H9 (cell line): ENCODE data around the gene COX11. TPM values are rescaled to one million over a fixed set of nuclear protein-coding genes. Genes with fewer than 3 reads are reported as not detected.

Experiments used
- DNase-seq: peaks from one replicate; pipeline ENCODE4 v3.0.0-alpha.2; 2017
- H2AFZ ChIP-seq: one replicate; pipeline ENCODE4 v1.6.1; 2013; ENCODE audit warnings: mild to moderate bottlenecking, low read length, control low read depth, moderate library complexity
- H2AK5ac ChIP-seq: 2 replicates; pipeline ENCODE4 v1.6.1; 2013; ENCODE audit warnings: low read length, control low read depth, mixed read lengths; ENCODE audit not compliant: insufficient read length
- H2BK120ac ChIP-seq: one replicate; pipeline ENCODE4 v1.6.1; 2013; ENCODE audit warnings: low read depth, mild to moderate bottlenecking, low read length, control low read depth, inconsistent platforms; ENCODE audit not compliant: poor library complexity, severe bottlenecking
- H2BK12ac ChIP-seq: 2 replicates; pipeline ENCODE4 v1.6.1; 2013; ENCODE audit warnings: low read length, control low read depth, mixed read lengths, low read depth; ENCODE audit not compliant: insufficient read length
- H2BK15ac ChIP-seq: 2 replicates; pipeline ENCODE4 v1.6.1; 2013; ENCODE audit warnings: low read depth, low read length, control low read depth
- H2BK20ac ChIP-seq: one replicate; pipeline ENCODE4 v1.6.1; 2013; ENCODE audit warnings: low read depth, mild to moderate bottlenecking, low read length, control low read depth, inconsistent platforms; ENCODE audit not compliant: poor library complexity, severe bottlenecking
- H2BK5ac ChIP-seq: 2 replicates; pipeline ENCODE4 v1.6.1; 2013; ENCODE audit warnings: low read length, control low read depth, mixed read lengths; ENCODE audit not compliant: insufficient read length
- H3K14ac ChIP-seq: 2 replicates; pipeline ENCODE4 v1.6.1; 2013; ENCODE audit warnings: low read length, control low read depth; ENCODE audit not compliant: insufficient read depth
- H3K18ac ChIP-seq: 2 replicates; pipeline ENCODE4 v1.6.1; 2013; ENCODE audit warnings: low read depth, mild to moderate bottlenecking, mixed read lengths, low read length, control low read depth; ENCODE audit not compliant: insufficient read length
- H3K23ac ChIP-seq: 2 replicates; pipeline ENCODE4 v1.6.1; 2013; ENCODE audit warnings: low read length, control low read depth, mixed read lengths, low read depth; ENCODE audit not compliant: insufficient read length
- H3K23me2 ChIP-seq: 2 replicates; pipeline ENCODE4 v1.6.1; 2013; ENCODE audit warnings: low read depth, mild to moderate bottlenecking, mixed read lengths, low read length, control low read depth; ENCODE audit not compliant: insufficient read length, poor library complexity, severe bottlenecking
- H3K27ac ChIP-seq: 2 replicates; pipeline ENCODE4 v1.5.1; 2013; ENCODE audit warnings: low read length, control low read depth, mixed read lengths, low read depth; ENCODE audit not compliant: insufficient read length
- H3K27me3 ChIP-seq: 2 replicates; pipeline ENCODE4 v1.6.1; 2013; ENCODE audit warnings: low read length, control low read depth, inconsistent platforms; ENCODE audit not compliant: insufficient read depth
- H3K4ac ChIP-seq: 2 replicates; pipeline ENCODE4 v1.6.1; 2013; ENCODE audit warnings: low read depth, mild to moderate bottlenecking, control low read depth, inconsistent platforms, low read length, moderate library complexity
- H3K4me1 ChIP-seq: 2 replicates; pipeline ENCODE4 v1.6.1; 2013; ENCODE audit warnings: low read length, control low read depth, inconsistent platforms; ENCODE audit not compliant: insufficient read depth
- H3K4me2 ChIP-seq: 2 replicates; pipeline ENCODE4 v1.6.1; 2013; ENCODE audit warnings: low read length, control low read depth, mixed read lengths; ENCODE audit not compliant: insufficient read length, insufficient read depth
- H3K56ac ChIP-seq: 2 replicates; pipeline ENCODE4 v1.6.1; 2013; ENCODE audit warnings: low read depth, mild to moderate bottlenecking, mixed read lengths, low read length, control low read depth; ENCODE audit not compliant: insufficient read length
- H3K79me1 ChIP-seq: 2 replicates; pipeline ENCODE4 v1.6.1; 2013; ENCODE audit warnings: low read depth, mild to moderate bottlenecking, moderate library complexity, low read length, control low read depth, inconsistent platforms; ENCODE audit not compliant: insufficient read depth, poor library complexity, severe bottlenecking
- H3K79me2 ChIP-seq: 2 replicates; pipeline ENCODE4 v1.6.1; 2013; ENCODE audit warnings: low read length, control low read depth, inconsistent platforms; ENCODE audit not compliant: insufficient read depth
- H3K9ac ChIP-seq: 2 replicates; pipeline ENCODE4 v1.6.1; 2013; ENCODE audit warnings: low read length, control low read depth, mixed read lengths; ENCODE audit not compliant: insufficient read length; ENCODE audit errors: extremely low read depth
- H3K9me3 ChIP-seq: one replicate; pipeline ENCODE4 v1.6.1; 2013; ENCODE audit warnings: low read depth, low read length, inconsistent platforms; ENCODE audit not compliant: control insufficient read depth
- H3T11ph ChIP-seq: one replicate; pipeline ENCODE4 v1.6.1; 2013; ENCODE audit warnings: mild to moderate bottlenecking, low read length, control low read depth, inconsistent platforms
- H4K20me1 ChIP-seq: one replicate; pipeline ENCODE4 v1.6.1; 2013; ENCODE audit not compliant: control insufficient read depth, insufficient read length, insufficient read depth
- H4K5ac ChIP-seq: 2 replicates; pipeline ENCODE4 v1.6.1; 2013; ENCODE audit warnings: low read depth, mild to moderate bottlenecking, mixed read lengths, low read length, control low read depth; ENCODE audit not compliant: insufficient read length
- H4K8ac ChIP-seq: replicated peaks from 2 replicates; pipeline ENCODE4 v1.6.1; 2013; ENCODE audit warnings: low read length, control low read depth, mixed read lengths, low read depth; ENCODE audit not compliant: insufficient read length
- H4K91ac ChIP-seq: 2 replicates; pipeline ENCODE4 v1.6.1; 2013; ENCODE audit warnings: low read depth, mild to moderate bottlenecking, moderate library complexity, mixed read lengths, low read length, control low read depth; ENCODE audit not compliant: insufficient read length
- H3K27ac Mint-ChIP-seq, 3 experiments: 2 replicates in 2 of 3; 3 replicates in 1 of 3; pipeline ENCODE4 v1.8.0; 2020 to 2021; ENCODE audit warnings: mixed read lengths in 3 of 3, mild to moderate bottlenecking in 1 of 3, moderate library complexity in 1 of 3
- H3K27me3 Mint-ChIP-seq: 2 replicates; pipeline ENCODE4 v1.8.0; 2021; ENCODE audit warnings: low read depth, mild to moderate bottlenecking, moderate library complexity, mixed read lengths
- H3K36me3 Mint-ChIP-seq, 3 experiments: 2 replicates in 2 of 3; 3 replicates in 1 of 3; pipeline ENCODE4 v1.8.0; 2020 to 2021; ENCODE audit warnings: low read depth in 3 of 3, mixed read lengths in 3 of 3; ENCODE audit not compliant: insufficient read depth in 1 of 3
- H3K4me1 Mint-ChIP-seq, 2 experiments: 2 replicates each; pipeline ENCODE4 v1.8.0; 2020; ENCODE audit warnings: mixed read lengths in 2 of 2
- H3K4me3 Mint-ChIP-seq, 2 experiments: 2 replicates in 1 of 2; 3 replicates in 1 of 2; pipeline ENCODE4 v1.8.0; 2020 to 2021; ENCODE audit warnings: mild to moderate bottlenecking in 2 of 2, mixed read lengths in 2 of 2, moderate library complexity in 1 of 2
- H3K9me3 Mint-ChIP-seq, 2 experiments: 2 replicates in 1 of 2; 3 replicates in 1 of 2; pipeline ENCODE4 v1.8.0; 2020; ENCODE audit warnings: mild to moderate bottlenecking in 2 of 2, mixed read lengths in 2 of 2, moderate library complexity in 1 of 2
- WGBS: extraction: QIAGEN DNeasy Blood & Tissue Kit; methylation state at CpG from one replicate; pipeline ENCODE4 v1.1.7; 2013; ENCODE audit warnings: missing lambda C conversion rate, low lambda C conversion rate, mixed read lengths; ENCODE audit not compliant: insufficient read length; ENCODE audit errors: extremely low coverage; 5-methylcytosine and 5-hydroxymethylcytosine counted together
- total RNA-seq: library from RNA; stranded (reverse); gene quantifications from 2 replicates; pipeline ENCODE4 v1.2.1, GENCODE V29; 2021
- TF ChIP-seq, protein P1 (sequence below): fragments of 200-600 bp; sonication (generic); conservative IDR thresholded peaks from 3 replicates; pipeline ENCODE4 v1.8.0; 2021; ENCODE audit warnings: antibody characterized with exemption, mild to moderate bottlenecking

COX11 gene
- total RNA-seq, 1 experiment from 2014 or later = 76.1 TPM

- Histone ChIP-seq H3K79me1 (peaks cover 3% of the 10 kb centered on the region), H3K14ac (no peak overlapping the region), H3K4me2 (no peak overlapping the region), H4K91ac (no peak overlapping the region), H3K9me3 (no peaks in the 10 kb centered on the region), H3T11ph (no peak overlapping the region), H3K23ac (no peak overlapping the region), H3K27ac (no peak overlapping the region), H3K27me3 (no peaks in the 10 kb centered on the region), H3K23me2 (no peaks in the 10 kb centered on the region), H4K20me1 (no peaks in the 10 kb centered on the region), H2AFZ (no peak overlapping the region), H2BK5ac (no peak overlapping the region), H3K4ac (no peak overlapping the region), H4K5ac (no peak overlapping the region), H2BK20ac (no peak overlapping the region), H3K79me2 (no peaks in the 10 kb centered on the region), H2AK5ac (no peak overlapping the region), H2BK15ac (no peak overlapping the region), H3K56ac (no peak overlapping the region), H4K8ac (no peak overlapping the region), H2BK12ac (no peak overlapping the region), H3K9ac (no peak overlapping the region), H3K4me1 (no peaks in the 10 kb centered on the region), H3K18ac (no peak overlapping the region), H2BK120ac (no peak overlapping the region)
- peaks cover 1% of the 10 kb centered on the region; the same call in 1 of the 2 replicates for H3K27me3 Mint-ChIP-seq
- WGBS = no CpG with 5 or more reads among the region's 3 CpGs
- peaks cover 34 to 68% (median 63%) of the 10 kb centered on the region in 3 experiments for H3K36me3 Mint-ChIP-seq
- TF ChIP-seq, protein P1, sequence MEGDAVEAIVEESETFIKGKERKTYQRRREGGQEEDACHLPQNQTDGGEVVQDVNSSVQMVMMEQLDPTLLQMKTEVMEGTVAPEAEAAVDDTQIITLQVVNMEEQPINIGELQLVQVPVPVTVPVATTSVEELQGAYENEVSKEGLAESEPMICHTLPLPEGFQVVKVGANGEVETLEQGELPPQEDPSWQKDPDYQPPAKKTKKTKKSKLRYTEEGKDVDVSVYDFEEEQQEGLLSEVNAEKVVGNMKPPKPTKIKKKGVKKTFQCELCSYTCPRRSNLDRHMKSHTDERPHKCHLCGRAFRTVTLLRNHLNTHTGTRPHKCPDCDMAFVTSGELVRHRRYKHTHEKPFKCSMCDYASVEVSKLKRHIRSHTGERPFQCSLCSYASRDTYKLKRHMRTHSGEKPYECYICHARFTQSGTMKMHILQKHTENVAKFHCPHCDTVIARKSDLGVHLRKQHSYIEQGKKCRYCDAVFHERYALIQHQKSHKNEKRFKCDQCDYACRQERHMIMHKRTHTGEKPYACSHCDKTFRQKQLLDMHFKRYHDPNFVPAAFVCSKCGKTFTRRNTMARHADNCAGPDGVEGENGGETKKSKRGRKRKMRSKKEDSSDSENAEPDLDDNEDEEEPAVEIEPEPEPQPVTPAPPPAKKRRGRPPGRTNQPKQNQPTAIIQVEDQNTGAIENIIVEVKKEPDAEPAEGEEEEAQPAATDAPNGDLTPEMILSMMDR = no peak
- no peak for DNase-seq
- H3K4me1 Mint-ChIP-seq = peaks cover 5 to 6% of the 10 kb centered on the region in 2 experiments; a peak in 3 of 4 replicates
- no peak overlapping the region for H3K27ac Mint-ChIP-seq
- no peak overlapping the region for H3K4me3 Mint-ChIP-seq
- H3K9me3 Mint-ChIP-seq = no peaks in the 10 kb centered on the region
Observed at GRCh38 chr17:54927525-54927924, 40.9 kb downstream of the COX11 start.
